Measurements from ENCODE around the gene TENM3.

DNA sequence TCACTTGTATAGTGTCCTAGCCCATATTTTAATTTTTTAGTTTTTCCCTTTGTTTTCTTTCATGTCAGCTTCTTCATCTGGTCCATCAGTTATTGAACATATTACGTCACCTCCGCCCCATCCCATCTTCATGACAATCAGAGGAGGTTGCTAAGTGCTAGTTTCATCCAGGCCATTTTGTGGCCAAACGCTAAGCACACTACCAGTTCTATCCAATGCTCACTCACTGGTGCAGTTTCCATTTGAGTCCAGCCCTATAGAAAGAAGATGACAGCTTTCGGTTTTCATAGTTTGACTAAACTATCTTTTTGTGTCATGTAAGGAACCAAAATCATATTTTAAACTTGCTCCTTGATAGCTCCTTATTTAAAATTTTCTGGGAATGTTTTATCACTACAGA, 304.2 kb downstream of the TENM3 start:
- TF ChIP-seq, protein P1, sequence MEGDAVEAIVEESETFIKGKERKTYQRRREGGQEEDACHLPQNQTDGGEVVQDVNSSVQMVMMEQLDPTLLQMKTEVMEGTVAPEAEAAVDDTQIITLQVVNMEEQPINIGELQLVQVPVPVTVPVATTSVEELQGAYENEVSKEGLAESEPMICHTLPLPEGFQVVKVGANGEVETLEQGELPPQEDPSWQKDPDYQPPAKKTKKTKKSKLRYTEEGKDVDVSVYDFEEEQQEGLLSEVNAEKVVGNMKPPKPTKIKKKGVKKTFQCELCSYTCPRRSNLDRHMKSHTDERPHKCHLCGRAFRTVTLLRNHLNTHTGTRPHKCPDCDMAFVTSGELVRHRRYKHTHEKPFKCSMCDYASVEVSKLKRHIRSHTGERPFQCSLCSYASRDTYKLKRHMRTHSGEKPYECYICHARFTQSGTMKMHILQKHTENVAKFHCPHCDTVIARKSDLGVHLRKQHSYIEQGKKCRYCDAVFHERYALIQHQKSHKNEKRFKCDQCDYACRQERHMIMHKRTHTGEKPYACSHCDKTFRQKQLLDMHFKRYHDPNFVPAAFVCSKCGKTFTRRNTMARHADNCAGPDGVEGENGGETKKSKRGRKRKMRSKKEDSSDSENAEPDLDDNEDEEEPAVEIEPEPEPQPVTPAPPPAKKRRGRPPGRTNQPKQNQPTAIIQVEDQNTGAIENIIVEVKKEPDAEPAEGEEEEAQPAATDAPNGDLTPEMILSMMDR (IDR thresholded peaks at IDR 0.05; ENCODE audit: insufficient read depth, low read length, poor library complexity, severe bottlenecking): no peak
- no peak for TF ChIP-seq EZH2phosphoT487 (conservative IDR thresholded peaks at IDR 0.05; ENCODE audit: low read length)
